Retinal pigment epithelial cell (primary cell): ENCODE results near the gene NNT.
A peak's percentile ranks its signal among the peaks of the same experiment; 100 is the strongest.

ENCODE experiments used
- DNase-seq: peaks from one replicate; pipeline ENCODE4 v3.0.0-alpha.2; 2010; ENCODE audit warnings: low read depth
- H3K4me3 ChIP-seq: 2 replicates; pipeline ENCODE4 v1.5.1; 2011; ENCODE audit warnings: mild to moderate bottlenecking, low read length, control low read depth, moderate library complexity
- TF ChIP-seq, protein P1 (sequence below): conservative IDR thresholded peaks from 2 replicates; pipeline ENCODE4 v1.5.1; 2011; ENCODE audit warnings: low read depth, low read length, control low read depth, inconsistent platforms

The NNT gene

DNA sequence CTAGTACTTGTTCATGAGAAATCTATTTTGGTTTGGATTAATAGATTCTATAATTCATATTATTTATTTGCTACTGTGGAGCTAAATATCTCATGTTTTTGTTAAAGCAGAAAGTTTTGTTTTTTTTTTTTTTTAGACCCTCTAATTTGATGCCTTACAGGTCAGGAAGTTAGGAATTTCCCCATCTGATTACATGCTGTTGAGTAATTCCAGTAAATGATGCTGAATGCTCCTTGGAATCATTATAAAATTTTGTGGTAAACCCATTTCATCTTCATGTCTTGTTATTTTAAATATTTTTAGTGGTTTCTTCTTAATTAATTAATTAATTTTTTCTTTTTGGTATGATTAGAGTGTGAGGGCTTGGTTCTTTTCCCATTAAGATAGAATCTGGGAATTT, 35.6 kb downstream of the NNT start:
- H3K4me3 ChIP-seq: no peak overlapping the region
- TF ChIP-seq, protein P1, sequence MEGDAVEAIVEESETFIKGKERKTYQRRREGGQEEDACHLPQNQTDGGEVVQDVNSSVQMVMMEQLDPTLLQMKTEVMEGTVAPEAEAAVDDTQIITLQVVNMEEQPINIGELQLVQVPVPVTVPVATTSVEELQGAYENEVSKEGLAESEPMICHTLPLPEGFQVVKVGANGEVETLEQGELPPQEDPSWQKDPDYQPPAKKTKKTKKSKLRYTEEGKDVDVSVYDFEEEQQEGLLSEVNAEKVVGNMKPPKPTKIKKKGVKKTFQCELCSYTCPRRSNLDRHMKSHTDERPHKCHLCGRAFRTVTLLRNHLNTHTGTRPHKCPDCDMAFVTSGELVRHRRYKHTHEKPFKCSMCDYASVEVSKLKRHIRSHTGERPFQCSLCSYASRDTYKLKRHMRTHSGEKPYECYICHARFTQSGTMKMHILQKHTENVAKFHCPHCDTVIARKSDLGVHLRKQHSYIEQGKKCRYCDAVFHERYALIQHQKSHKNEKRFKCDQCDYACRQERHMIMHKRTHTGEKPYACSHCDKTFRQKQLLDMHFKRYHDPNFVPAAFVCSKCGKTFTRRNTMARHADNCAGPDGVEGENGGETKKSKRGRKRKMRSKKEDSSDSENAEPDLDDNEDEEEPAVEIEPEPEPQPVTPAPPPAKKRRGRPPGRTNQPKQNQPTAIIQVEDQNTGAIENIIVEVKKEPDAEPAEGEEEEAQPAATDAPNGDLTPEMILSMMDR: no peak
- no peak for DNase-seq

DNA sequence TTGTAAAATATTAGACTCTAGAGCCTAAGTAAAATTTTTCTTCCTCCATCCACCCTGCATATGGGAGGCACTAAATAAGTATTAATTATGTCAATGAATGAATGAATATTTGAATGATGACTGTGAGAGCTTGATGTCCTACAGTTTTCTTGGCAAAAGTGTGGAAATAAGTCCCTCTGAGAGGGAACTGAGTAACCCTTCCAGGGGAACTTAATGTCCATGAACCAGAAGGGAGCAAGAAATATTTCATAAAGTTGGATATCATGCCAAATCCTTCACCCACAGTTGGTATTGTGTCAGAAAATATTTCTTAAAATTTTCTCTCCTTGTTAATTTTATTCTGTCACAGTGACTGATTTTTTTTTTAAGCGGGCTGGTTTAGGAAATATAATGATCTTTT, 36.6 kb downstream of the NNT start:
- no peak overlapping the region for H3K4me3 ChIP-seq
- TF ChIP-seq, protein P1: no peak
- no peak for DNase-seq

DNA sequence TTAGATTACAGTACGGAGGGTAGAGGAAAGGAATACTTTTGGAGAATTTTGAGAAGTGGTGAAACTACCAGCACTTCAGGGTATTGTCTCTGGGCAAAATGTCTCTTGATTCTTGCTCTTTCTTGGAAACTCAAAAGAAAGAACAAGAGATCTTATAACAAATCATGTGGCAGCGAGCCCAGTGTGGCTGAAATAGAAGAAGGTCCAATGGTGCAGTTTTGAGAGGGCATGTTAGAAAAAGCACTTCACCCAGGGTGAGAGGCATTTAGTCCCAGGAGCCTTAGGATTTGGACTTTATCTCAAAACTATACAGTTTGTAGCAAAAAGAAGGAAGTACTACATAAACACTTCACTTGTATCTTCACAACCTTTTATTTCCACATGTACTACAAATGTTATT, 39.4 kb downstream of the NNT start:
- TF ChIP-seq, protein P1: no peak
- no peak for DNase-seq
- no peak overlapping the region for H3K4me3 ChIP-seq

DNA sequence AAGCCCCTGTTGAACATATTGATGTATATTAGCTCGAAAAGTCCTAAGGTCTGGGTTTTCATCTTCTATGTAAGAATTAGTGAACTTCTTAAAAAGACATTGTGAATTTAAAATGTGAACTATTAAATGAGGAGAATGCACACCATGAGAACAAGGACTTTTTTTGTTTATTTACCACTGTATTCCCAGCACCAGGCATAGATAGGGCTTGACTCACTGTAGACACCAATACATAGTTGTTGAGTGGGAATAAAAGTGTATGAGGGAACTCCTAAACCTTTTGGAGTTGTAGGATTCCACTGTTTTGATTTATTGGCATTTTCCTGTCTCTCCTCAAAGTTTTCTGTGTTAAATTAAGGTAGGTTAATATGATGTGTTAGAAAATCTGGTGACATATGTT, 40.3 kb downstream of the NNT start:
- no peak for DNase-seq
- no peak overlapping the region for H3K4me3 ChIP-seq
- TF ChIP-seq, protein P1: no peak

DNA sequence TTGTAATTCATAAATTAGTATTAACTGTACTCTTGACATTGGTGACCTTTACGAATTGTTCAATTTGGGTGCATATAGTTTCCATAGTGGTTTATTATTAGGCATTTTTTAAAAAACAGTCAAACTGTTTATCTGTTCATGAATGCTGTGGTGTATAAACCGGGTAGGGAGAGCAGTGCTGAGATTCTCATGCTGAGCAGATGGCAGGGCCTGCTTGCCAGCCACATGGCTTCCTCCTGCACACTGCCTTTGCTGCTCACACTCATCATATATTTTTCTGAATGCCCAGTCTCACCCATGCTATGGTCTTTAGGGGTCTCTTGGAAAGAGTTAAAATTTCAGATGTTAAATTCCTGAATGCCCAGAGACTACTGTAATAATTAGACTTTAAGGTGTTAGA, 40.8 kb downstream of the NNT start:
- H3K4me3 ChIP-seq: no peak overlapping the region
- DNase-seq: no peak
- TF ChIP-seq, protein P1: no peak

DNA sequence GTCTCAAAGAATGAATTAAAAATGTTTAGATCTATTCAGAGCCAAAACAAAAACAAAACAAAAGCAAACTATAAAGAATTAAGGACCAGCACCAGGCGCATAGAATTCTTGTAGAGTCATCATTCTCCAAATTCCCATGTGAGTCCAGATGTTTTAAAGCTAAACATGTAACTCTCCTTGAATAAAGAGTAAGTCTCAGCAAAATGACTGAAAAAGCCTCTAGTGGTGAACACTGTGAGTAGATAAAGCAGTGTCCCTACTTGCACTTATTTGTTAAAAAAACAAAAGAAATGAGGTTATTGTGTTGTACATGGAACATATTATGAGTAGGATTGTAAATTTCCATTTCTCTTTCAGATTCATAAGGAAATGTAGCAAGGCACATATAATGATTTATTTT, 44.0 kb downstream of the NNT start:
- TF ChIP-seq, protein P1: peak; percentile 10
- H3K4me3 ChIP-seq: no peak overlapping the region
- no peak for DNase-seq

DNA sequence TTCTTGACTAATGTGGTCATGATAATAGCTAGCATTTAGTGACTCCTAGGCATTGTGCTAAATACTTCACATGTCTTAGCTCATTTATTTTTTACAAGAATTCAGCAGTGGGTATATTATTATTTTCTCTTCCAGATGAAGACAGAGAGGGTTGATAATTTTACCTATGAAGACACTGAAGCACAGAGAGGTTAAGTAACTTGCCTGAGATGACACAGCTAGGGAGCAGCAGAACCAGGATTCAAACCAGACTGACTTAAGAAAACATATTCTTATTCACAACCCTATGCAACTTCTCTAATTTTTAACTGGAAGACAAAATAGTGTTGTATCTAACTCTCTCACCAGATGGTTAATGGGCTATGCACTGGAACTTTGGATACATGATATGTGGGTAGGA, 44.8 kb downstream of the NNT start:
- no peak overlapping the region for H3K4me3 ChIP-seq
- DNase-seq: no peak
- TF ChIP-seq, protein P1: no peak
